Measurements from ENCODE around the gene POLR3K. TPM values are rescaled to one million over a fixed set of nuclear protein-coding genes. Genes with fewer than 3 reads are reported as not detected.

Gene POLR3K
- total RNA-seq, 1 experiment from 2014 or later, result 53.6 TPM

GRCh38 chr16:36336-36984 lies 16.9 kb downstream of the POLR3K start:
- Mint-ChIP-seq H3K9me3 (no peaks in the 10 kb centered on the region), H3K4me3 (no peak overlapping the region), H3K27me3 (ENCODE audit: low read depth) (no peaks in the 10 kb centered on the region), H3K4me1 (no peaks in the 10 kb centered on the region), H3K27ac (peak overlapping the region in 1 of 3 experiments; percentile 9; a peak in 2 of 7 replicates), H3K36me3 (ENCODE audit: insufficient read depth in 1 of 3, low read depth in 3 of 3) (peaks cover 11 to 33% (median 24%) of the 10 kb centered on the region in 3 experiments; a peak in 6 of 7 replicates)
- Histone ChIP-seq H3K9ac (ENCODE audit: extremely low read depth, insufficient read length, low read length) (no peak overlapping the region), H4K5ac (ENCODE audit: insufficient read length, low read depth, low read length) (no peak overlapping the region), H3K4ac (ENCODE audit: low read depth, low read length) (no peak overlapping the region), H3K27me3 (ENCODE audit: insufficient read depth, low read length) (no peaks in the 10 kb centered on the region), H3K56ac (ENCODE audit: insufficient read length, low read depth, low read length) (no peak overlapping the region), H3K79me2 (ENCODE audit: insufficient read depth, low read length) (no peaks in the 10 kb centered on the region), H3K18ac (ENCODE audit: insufficient read length, low read depth, low read length) (no peak overlapping the region), H3K79me1 (ENCODE audit: insufficient read depth, low read depth, low read length, poor library complexity, severe bottlenecking) (no peaks in the 10 kb centered on the region), H2BK12ac (ENCODE audit: insufficient read length, low read depth, low read length) (no peak overlapping the region), H3K9me3 (ENCODE audit: control insufficient read depth, low read depth, low read length) (no peaks in the 10 kb centered on the region), H3K27ac (ENCODE audit: insufficient read length, low read depth, low read length) (no peak overlapping the region), H4K91ac (ENCODE audit: insufficient read length, low read depth, low read length) (no peak overlapping the region), H2BK15ac (ENCODE audit: low read depth, low read length) (no peak overlapping the region), H2AK5ac (ENCODE audit: insufficient read length, low read length) (no peak overlapping the region), H3K4me1 (ENCODE audit: insufficient read depth, low read length) (no peaks in the 10 kb centered on the region), H4K8ac (replicated peaks; ENCODE audit: insufficient read length, low read depth, low read length) (no peak overlapping the region), H2AFZ (ENCODE audit: low read length) (no peak overlapping the region), H3K4me2 (ENCODE audit: insufficient read depth, insufficient read length, low read length) (no peak overlapping the region), H3K14ac (ENCODE audit: insufficient read depth, low read length) (no peak overlapping the region), H2BK5ac (ENCODE audit: insufficient read length, low read length) (no peak overlapping the region), H3K23ac (ENCODE audit: insufficient read length, low read depth, low read length) (no peak overlapping the region), H3T11ph (ENCODE audit: low read length) (no peak overlapping the region), H4K20me1 (ENCODE audit: control insufficient read depth, insufficient read depth, insufficient read length) (no peaks in the 10 kb centered on the region), H3K23me2 (ENCODE audit: insufficient read length, low read depth, low read length, poor library complexity, severe bottlenecking) (no peaks in the 10 kb centered on the region), H2BK120ac (ENCODE audit: low read depth, low read length, poor library complexity, severe bottlenecking) (no peak overlapping the region), H2BK20ac (ENCODE audit: low read depth, low read length, poor library complexity, severe bottlenecking) (no peak overlapping the region)
- DNase-seq, result no peak
- TF ChIP-seq, protein P1, sequence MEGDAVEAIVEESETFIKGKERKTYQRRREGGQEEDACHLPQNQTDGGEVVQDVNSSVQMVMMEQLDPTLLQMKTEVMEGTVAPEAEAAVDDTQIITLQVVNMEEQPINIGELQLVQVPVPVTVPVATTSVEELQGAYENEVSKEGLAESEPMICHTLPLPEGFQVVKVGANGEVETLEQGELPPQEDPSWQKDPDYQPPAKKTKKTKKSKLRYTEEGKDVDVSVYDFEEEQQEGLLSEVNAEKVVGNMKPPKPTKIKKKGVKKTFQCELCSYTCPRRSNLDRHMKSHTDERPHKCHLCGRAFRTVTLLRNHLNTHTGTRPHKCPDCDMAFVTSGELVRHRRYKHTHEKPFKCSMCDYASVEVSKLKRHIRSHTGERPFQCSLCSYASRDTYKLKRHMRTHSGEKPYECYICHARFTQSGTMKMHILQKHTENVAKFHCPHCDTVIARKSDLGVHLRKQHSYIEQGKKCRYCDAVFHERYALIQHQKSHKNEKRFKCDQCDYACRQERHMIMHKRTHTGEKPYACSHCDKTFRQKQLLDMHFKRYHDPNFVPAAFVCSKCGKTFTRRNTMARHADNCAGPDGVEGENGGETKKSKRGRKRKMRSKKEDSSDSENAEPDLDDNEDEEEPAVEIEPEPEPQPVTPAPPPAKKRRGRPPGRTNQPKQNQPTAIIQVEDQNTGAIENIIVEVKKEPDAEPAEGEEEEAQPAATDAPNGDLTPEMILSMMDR (conservative IDR thresholded peaks at IDR 0.05), result no peak
- no CpG with 5 or more reads among the region's 15 CpGs for WGBS (ENCODE audit: extremely low coverage, insufficient read length, low lambda C conversion rate)

Data from H9 (cell line).